Measurements from ENCODE around the gene LNX1. TPM values are rescaled to one million over a fixed set of nuclear protein-coding genes. Genes with fewer than 3 reads are reported as not detected.

Gene LNX1
- total and polyA plus RNA-seq, 9 of the 15 experiments (the other 6 are each of a cell fraction or from before 2014, with no cell fraction given) = 0.40 to 3.6 (median 2.2) TPM

GRCh38 chr4:53497487-53498244 lies 93.6 kb downstream of the LNX1 start:
- CTCF ChIA-PET (ENCODE audit: low intra/inter-chr PET ratio) = no interaction called here
- ATAC-seq = peak; percentile 27; the same call in 1 of the 3 replicates
- FAIRE-seq = no peak

More at GRCh38 chr4:53497487-53498244, 93.6 kb downstream of the LNX1 start:
- Histone ChIP-seq H3K27ac (ENCODE audit: extremely low read depth, low read depth, low read length) (no peak overlapping the region), H3K79me2 (ENCODE audit: control insufficient read depth, insufficient read depth, low read length) (no peaks in the 10 kb centered on the region), H3K4me2 (ENCODE audit: insufficient read depth, low read length) (no peak overlapping the region), H3K4me1 (replicated peaks in 1 of 2; ENCODE audit: control insufficient read depth in 2 of 2, insufficient read depth in 2 of 2, low read length in 2 of 2) (no peaks in the 10 kb centered on the region), H3K36me3 (ENCODE audit: control insufficient read depth, insufficient read depth, low read length) (no peaks in the 10 kb centered on the region), H3K9ac (ENCODE audit: insufficient read depth in 1 of 2, low read depth in 2 of 2, low read length in 2 of 2) (no peak overlapping the region), H3K27me3 (ENCODE audit: control insufficient read depth in 2 of 2, insufficient read depth in 2 of 2, low read length in 2 of 2) (no peaks in the 10 kb centered on the region), H2AFZ (ENCODE audit: low read depth, low read length) (no peak overlapping the region), H3K4me3 (no peak overlapping the region), H4K20me1 (replicated peaks; ENCODE audit: control insufficient read depth, insufficient read depth, low read length) (no peaks in the 10 kb centered on the region), H3K9me3 (replicated peaks; ENCODE audit: control insufficient read depth, insufficient read depth, low read depth, low read length) (no peaks in the 10 kb centered on the region), H3K9me1 (ENCODE audit: control insufficient read depth, insufficient read depth, low read length) (no peaks in the 10 kb centered on the region)
- WGBS (ENCODE audit: insufficient coverage, low coverage, missing lambda C conversion rate) = 31% methylated on average over 6 of the region's 7 CpGs
- intact Hi-C loops (cut with micrococcal nuclease) (loop anchor here (10.0 kb wide), 2 partner anchors 483 to 737 kb away; no protein-coding TSS in a partner anchor), in situ Hi-C loops (cut with MboI) (loop anchor here (25.0 kb wide), 1 partner anchor 740 kb away; the partner anchor contains the start of gene PDGFRA)
- TF ChIP-seq, protein P1, sequence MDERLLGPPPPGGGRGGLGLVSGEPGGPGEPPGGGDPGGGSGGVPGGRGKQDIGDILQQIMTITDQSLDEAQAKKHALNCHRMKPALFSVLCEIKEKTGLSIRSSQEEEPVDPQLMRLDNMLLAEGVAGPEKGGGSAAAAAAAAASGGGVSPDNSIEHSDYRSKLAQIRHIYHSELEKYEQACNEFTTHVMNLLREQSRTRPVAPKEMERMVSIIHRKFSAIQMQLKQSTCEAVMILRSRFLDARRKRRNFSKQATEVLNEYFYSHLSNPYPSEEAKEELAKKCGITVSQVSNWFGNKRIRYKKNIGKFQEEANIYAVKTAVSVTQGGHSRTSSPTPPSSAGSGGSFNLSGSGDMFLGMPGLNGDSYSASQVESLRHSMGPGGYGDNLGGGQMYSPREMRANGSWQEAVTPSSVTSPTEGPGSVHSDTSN (CRISPR knock-in tag; IDR thresholded peaks at IDR 0.05; ENCODE audit: low read depth) = no peak
- TF ChIP-seq, protein P1 (tag; conservative IDR thresholded peaks at IDR 0.05; ENCODE audit: low read depth) = peak; percentile 64; the same call in 1 of the 2 replicates
- TF ChIP-seq MEIS2 (IDR thresholded peaks at IDR 0.05; ENCODE audit: partially characterized antibody) (peak; percentile 37), HNRNPK (IDR thresholded peaks at IDR 0.05; ENCODE audit: low read depth, low read length, poor library complexity, severe bottlenecking) (no peak), ZNF224 (CRISPR knock-in tag; IDR thresholded peaks at IDR 0.05) (no peak)
- TF ChIP-seq, protein P2, sequence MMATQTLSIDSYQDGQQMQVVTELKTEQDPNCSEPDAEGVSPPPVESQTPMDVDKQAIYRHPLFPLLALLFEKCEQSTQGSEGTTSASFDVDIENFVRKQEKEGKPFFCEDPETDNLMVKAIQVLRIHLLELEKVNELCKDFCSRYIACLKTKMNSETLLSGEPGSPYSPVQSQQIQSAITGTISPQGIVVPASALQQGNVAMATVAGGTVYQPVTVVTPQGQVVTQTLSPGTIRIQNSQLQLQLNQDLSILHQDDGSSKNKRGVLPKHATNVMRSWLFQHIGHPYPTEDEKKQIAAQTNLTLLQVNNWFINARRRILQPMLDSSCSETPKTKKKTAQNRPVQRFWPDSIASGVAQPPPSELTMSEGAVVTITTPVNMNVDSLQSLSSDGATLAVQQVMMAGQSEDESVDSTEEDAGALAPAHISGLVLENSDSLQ (IDR thresholded peaks at IDR 0.05) = 0 out of 2 replicates have a peak, but pooled peaks have one; percentile 30
- no peak for DNase-seq (ENCODE audit: extremely low read depth in 1 of 4, low spot score in 3 of 4)
- no TSS peak for BruUV-seq (replicated peaks)
- POLR2A ChIA-PET = no interaction called here
